Neural progenitor cell (in vitro differentiated cells): ENCODE measurements around the gene PSAPL1. TPM values are rescaled to one million over a fixed set of nuclear protein-coding genes. Genes with fewer than 3 reads are reported as not detected.

ENCODE experiments used
- DNase-seq: peaks from one replicate; pipeline ENCODE4 v3.0.0-alpha.2; 2016; ENCODE audit warnings: low spot score
- H2AFZ ChIP-seq: fragments of 200-600 bp; sonication (generic); replicated peaks from 2 replicates; pipeline ENCODE4 v1.6.1; 2016; ENCODE audit warnings: antibody characterized with exemption
- H3F3A ChIP-seq: fragments of 200-600 bp; sonication (generic); 2 replicates; pipeline ENCODE4 v1.6.1; 2016; ENCODE audit warnings: antibody characterized with exemption, low read depth
- H3K27ac ChIP-seq: fragments of 200-600 bp; sonication (generic); 2 replicates; pipeline ENCODE4 v1.5.1; 2016; ENCODE audit warnings: mild to moderate bottlenecking
- H3K27me3 ChIP-seq: fragments of 200-600 bp; sonication (generic); 2 replicates; pipeline ENCODE4 v1.6.1; 2016; ENCODE audit warnings: mild to moderate bottlenecking, moderate library complexity
- H3K36me3 ChIP-seq: fragments of 200-600 bp; sonication (generic); 2 replicates; pipeline ENCODE4 v1.5.1; 2016
- H3K4me1 ChIP-seq: fragments of 200-600 bp; sonication (generic); 2 replicates; pipeline ENCODE4 v1.6.1; 2016; ENCODE audit warnings: mixed run types
- H3K4me2 ChIP-seq: fragments of 200-600 bp; sonication (generic); 2 replicates; pipeline ENCODE4 v1.6.1; 2016
- H3K4me3 ChIP-seq: fragments of 200-600 bp; sonication (generic); 2 replicates; pipeline ENCODE4 v1.5.1; 2016
- H3K79me2 ChIP-seq: fragments of 200-600 bp; sonication (generic); 2 replicates; pipeline ENCODE4 v1.6.1; 2016; ENCODE audit warnings: low read depth
- H3K9ac ChIP-seq: fragments of 200-600 bp; sonication (generic); 2 replicates; pipeline ENCODE4 v1.6.1; 2016
- H3K9me3 ChIP-seq: fragments of 200-600 bp; sonication (generic); 2 replicates; pipeline ENCODE4 v1.5.1; 2016; ENCODE audit warnings: low read depth
- H4K20me1 ChIP-seq: fragments of 200-600 bp; sonication (generic); 2 replicates; pipeline ENCODE4 v1.6.1; 2016; ENCODE audit warnings: low read depth
- H3K27ac Mint-ChIP-seq: 3 replicates; pipeline ENCODE4 v1.8.0; 2021; ENCODE audit warnings: mixed read lengths
- H3K27me3 Mint-ChIP-seq: 2 replicates; pipeline ENCODE4 v1.8.0; 2022; ENCODE audit warnings: low read depth, mild to moderate bottlenecking, inconsistent platforms, moderate library complexity, mixed read lengths; ENCODE audit not compliant: insufficient read depth
- H3K36me3 Mint-ChIP-seq: 3 replicates; pipeline ENCODE4 v1.8.0; 2021; ENCODE audit warnings: mixed read lengths
- H3K4me1 Mint-ChIP-seq: 3 replicates; pipeline ENCODE4 v1.8.0; 2021; ENCODE audit warnings: mixed read lengths
- H3K4me3 Mint-ChIP-seq: 3 replicates; pipeline ENCODE4 v1.8.0; 2021; ENCODE audit warnings: mild to moderate bottlenecking, moderate library complexity, mixed read lengths
- H3K9me3 Mint-ChIP-seq: 3 replicates; pipeline ENCODE4 v1.8.0; 2020; ENCODE audit warnings: mixed read lengths
- CTCF ChIP-seq: fragments of 200-600 bp; sonication (generic); IDR thresholded peaks from 2 replicates; pipeline ENCODE4 v1.5.1; 2017; ENCODE audit warnings: antibody characterized with exemption, mild to moderate bottlenecking
- EZH2 ChIP-seq: fragments of 200-600 bp; sonication (generic); IDR thresholded peaks from 2 replicates; pipeline ENCODE4 v1.6.1; 2017; ENCODE audit warnings: antibody characterized with exemption, mild to moderate bottlenecking, moderate library complexity
- EZH2phosphoT487 ChIP-seq: fragments of 200-600 bp; sonication (generic); IDR thresholded peaks from 2 replicates; pipeline ENCODE4 v1.6.1; 2017; ENCODE audit warnings: antibody characterized with exemption
- total RNA-seq: library from RNA; depleted of rRNA; stranded (reverse); fragments of >200 nt; gene quantifications from 2 replicates; pipeline ENCODE4 v1.2.3, GENCODE V29; 2015; ENCODE audit warnings: low replicate concordance

The PSAPL1 gene
- total RNA-seq, 1 donor from 2014 or later = not detected

DNA sequence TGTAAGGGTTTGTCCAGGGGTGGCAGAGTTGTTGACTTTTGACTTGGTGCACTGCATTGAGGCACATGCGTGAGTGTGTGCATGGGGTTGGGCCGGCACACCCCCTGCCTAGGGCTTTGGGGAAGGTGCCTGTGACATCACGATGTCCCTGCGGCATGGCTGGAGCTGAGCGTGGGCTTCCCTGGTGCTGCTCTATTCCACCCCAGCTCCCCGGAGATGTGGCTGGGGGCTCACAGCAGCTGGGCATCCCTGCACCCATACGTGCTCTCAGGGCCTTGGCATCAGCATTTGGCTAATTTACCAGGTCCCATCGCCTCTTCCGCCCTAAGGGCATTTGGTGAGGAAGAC is 5.7 kb downstream of the PSAPL1 start:
- no peak overlapping the region for H3K27ac ChIP-seq
- Mint-ChIP-seq H3K36me3 (no peaks in the 10 kb centered on the region), H3K27ac (no peak overlapping the region), H3K27me3 (peaks cover 3% of the 10 kb centered on the region), H3K4me1 (peaks cover 33% of the 10 kb centered on the region), H3K4me3 (no peak overlapping the region), H3K9me3 (no peaks in the 10 kb centered on the region)
- no peaks in the 10 kb centered on the region for H3K9me3 ChIP-seq
- no peaks in the 10 kb centered on the region for H3K36me3 ChIP-seq
- DNase-seq = no peak
- H3K79me2 ChIP-seq = no peaks in the 10 kb centered on the region
- no peaks in the 10 kb centered on the region for H3F3A ChIP-seq
- TF ChIP-seq EZH2 (no peak), CTCF (no peak), EZH2phosphoT487 (no peak)
- peaks cover 34% of the 10 kb centered on the region for H3K4me1 ChIP-seq
- H3K4me2 ChIP-seq = no peak overlapping the region
- peaks cover 15% of the 10 kb centered on the region for H4K20me1 ChIP-seq
- H3K27me3 ChIP-seq = no peaks in the 10 kb centered on the region
- H2AFZ ChIP-seq = no peak overlapping the region
- no peak overlapping the region for H3K9ac ChIP-seq
- H3K4me3 ChIP-seq = no peak overlapping the region

DNA sequence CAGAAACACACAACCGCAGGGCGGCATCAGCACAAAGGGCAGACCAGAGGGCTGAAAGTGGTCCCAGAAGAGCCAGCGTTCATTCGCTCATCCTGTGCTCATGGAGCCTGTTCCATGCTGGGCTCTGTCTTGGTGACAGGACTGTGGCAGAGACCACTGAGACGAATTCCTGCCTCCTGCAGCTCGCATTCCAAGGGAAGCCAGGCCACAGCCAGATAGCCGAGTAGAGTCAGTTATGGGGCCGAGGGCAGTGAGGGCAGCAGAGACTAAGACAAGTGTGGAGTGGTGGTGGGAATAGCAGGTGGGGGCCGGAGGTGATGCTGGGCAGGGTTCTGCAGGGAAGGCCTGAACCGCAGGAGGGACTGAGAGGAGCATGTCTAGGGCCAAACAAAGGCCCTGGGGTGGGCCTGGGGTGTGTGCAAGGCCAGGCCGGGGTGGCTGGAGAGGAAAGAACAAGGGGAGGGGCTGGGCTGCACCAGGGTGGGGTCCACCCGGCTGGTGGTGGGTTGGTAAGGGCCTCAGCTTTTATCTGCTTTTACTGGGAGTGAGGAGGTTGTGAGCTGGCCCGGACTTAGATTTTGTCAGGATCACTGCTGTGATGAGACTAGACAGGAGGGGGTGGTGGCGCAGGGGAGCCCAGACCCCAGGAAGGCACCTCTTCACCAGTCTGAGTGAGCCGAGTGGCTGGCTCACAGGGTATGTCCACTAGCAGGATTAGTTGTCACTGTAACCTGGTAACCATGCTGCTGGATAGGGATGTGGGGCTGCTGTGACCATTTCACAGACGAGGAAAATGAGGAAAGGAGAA is 6.3 kb downstream of the PSAPL1 start:
- no peaks in the 10 kb centered on the region for H3K27me3 ChIP-seq
- Mint-ChIP-seq H3K27me3 (peaks cover 3% of the 10 kb centered on the region), H3K9me3 (no peaks in the 10 kb centered on the region), H3K27ac (peak overlapping the region; percentile 82), H3K36me3 (no peaks in the 10 kb centered on the region), H3K4me1 (peaks cover 33% of the 10 kb centered on the region), H3K4me3 (peak overlapping the region; percentile 63)
- no peaks in the 10 kb centered on the region for H3K9me3 ChIP-seq
- no peaks in the 10 kb centered on the region for H3F3A ChIP-seq
- H3K27ac ChIP-seq = peak overlapping the region; percentile 49
- DNase-seq = peak; percentile 72
- H2AFZ ChIP-seq = no peak overlapping the region
- H3K79me2 ChIP-seq = no peaks in the 10 kb centered on the region
- H3K4me2 ChIP-seq = peak overlapping the region; percentile 20
- H3K4me3 ChIP-seq = no peak overlapping the region
- H4K20me1 ChIP-seq = peaks cover 15% of the 10 kb centered on the region
- TF ChIP-seq EZH2 = no peak
- TF ChIP-seq CTCF = no peak
- TF ChIP-seq EZH2phosphoT487 = no peak
- H3K9ac ChIP-seq = no peak overlapping the region
- peaks cover 34% of the 10 kb centered on the region for H3K4me1 ChIP-seq
- H3K36me3 ChIP-seq = no peaks in the 10 kb centered on the region

DNA sequence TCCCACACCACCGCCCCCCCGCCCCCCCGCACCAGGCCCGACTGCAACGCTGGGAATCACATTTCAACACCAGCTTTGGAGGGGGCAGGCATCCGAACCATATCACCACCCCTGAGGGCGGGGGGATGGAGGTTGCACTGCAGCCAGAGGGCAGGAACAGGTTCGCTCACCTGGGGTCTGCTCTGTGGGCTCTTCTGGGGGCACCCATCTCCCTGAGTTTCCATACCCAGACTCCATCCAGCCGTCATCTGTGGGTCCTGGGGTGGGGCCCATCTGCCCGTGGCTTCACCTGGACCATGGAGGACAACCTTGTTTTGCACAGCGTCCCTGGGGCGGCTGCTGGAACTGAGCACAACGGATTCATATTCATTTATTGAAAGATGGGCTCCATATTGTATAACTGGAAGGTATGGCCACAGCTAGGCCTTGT is 6.9 kb downstream of the PSAPL1 start:
- no peak overlapping the region for H3K9ac ChIP-seq
- peaks cover 3% of the 10 kb centered on the region for H3K27me3 Mint-ChIP-seq
- H3K4me1 Mint-ChIP-seq = peaks cover 33% of the 10 kb centered on the region
- peak overlapping the region; percentile 82 for H3K27ac Mint-ChIP-seq
- DNase-seq = no peak
- H3K9me3 ChIP-seq = no peaks in the 10 kb centered on the region
- no peak overlapping the region for H3K4me3 Mint-ChIP-seq
- H3F3A ChIP-seq = no peaks in the 10 kb centered on the region
- H3K79me2 ChIP-seq = no peaks in the 10 kb centered on the region
- peaks cover 34% of the 10 kb centered on the region for H3K4me1 ChIP-seq
- peak overlapping the region; percentile 20 for H3K4me2 ChIP-seq
- TF ChIP-seq EZH2phosphoT487 = no peak
- no peak for TF ChIP-seq CTCF
- TF ChIP-seq EZH2 = no peak
- H3K36me3 ChIP-seq = no peaks in the 10 kb centered on the region
- H3K9me3 Mint-ChIP-seq = no peaks in the 10 kb centered on the region
- peaks cover 15% of the 10 kb centered on the region for H4K20me1 ChIP-seq
- H3K4me3 ChIP-seq = no peak overlapping the region
- H3K27me3 ChIP-seq = no peaks in the 10 kb centered on the region
- no peak overlapping the region for H3K27ac ChIP-seq
- H2AFZ ChIP-seq = no peak overlapping the region
- H3K36me3 Mint-ChIP-seq = no peaks in the 10 kb centered on the region
